Measurements from ENCODE around the gene COBL.
A peak's percentile ranks its signal among the peaks of the same experiment; 100 is the strongest.

Gene COBL

DNA sequence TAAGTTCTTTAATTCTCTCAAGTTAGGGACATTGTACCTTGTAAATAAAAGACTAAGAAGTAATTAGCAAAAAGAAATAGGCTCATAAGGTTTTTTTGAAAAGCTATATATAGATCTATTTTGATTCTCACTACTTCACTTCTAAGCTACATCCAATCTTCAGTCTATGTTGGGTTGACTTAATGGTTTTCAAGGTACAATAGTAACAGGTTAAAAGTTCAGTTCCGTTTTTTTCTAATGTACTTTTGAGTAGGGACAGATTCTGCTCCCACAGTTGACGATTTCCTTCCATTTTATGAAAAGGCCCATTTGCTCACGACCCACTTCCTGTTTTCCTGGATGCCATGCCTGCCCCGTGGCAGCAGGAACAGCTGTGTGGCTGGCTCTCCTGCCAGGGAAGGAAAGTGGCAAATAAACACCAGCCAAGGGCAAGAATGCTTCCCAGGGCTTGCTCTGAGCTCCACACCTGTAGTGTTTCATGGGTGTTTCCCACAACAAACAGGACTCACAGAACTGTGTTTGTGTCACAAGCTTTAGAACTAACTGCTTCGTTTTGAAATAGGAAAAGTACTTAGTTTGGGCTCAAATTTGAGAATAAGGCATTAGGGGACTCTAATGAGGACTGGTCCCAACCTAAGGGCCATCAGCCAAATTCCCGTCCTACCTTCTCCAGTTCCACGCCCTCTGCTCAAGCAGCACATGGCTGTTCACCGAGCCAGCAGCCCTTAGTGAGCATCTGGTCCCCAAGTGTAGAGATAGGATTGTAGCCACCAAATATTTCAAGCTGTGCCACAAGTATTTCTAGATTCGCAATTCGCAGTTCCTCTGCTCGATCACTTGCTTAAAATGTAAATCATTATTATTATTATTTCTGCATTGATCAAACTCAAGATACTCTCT lies 240.7 kb downstream of the COBL start:
- DNase-seq (ENCODE audit: low spot score): no peak

DNA sequence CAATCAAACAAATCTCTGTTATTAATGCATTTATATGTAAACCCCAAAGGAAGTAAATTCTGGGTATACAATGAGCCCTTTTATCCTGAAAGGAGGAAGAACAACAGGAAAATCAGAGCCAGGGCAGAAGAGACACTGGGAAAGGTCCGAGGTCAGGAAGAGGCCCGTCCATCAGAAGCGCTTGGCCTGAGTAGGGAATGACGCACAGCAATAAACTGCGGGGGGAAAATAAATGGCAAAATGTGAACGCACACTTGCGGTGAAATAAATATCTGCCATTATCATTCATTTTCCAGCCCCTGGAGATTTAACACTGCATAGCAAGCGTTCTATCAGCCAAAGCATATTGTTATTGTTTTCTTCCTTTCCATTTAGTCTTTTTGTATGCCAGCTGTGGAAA lies 243.4 kb downstream of the COBL start:
- no peak for DNase-seq (ENCODE audit: low spot score)

DNA sequence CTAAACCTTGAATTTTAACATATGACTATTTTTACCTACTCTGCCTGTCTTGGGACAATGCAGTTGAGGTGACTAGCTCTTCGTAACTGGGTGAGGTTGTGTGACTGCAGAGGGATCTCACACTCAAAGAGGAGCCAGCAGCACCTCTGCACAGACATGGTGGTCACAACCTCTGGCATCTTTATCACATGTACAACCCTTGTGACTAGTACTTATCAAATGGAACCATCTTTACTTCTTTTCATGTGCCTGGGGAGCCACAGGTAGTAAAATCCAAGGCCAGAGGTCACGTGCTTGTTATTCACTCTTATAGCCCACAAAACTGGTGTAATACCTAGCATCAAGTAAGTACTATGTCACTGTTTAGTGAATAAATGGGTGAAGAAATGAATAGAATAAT lies 244.3 kb downstream of the COBL start:
- no peak for DNase-seq (ENCODE audit: low spot score)

DNA sequence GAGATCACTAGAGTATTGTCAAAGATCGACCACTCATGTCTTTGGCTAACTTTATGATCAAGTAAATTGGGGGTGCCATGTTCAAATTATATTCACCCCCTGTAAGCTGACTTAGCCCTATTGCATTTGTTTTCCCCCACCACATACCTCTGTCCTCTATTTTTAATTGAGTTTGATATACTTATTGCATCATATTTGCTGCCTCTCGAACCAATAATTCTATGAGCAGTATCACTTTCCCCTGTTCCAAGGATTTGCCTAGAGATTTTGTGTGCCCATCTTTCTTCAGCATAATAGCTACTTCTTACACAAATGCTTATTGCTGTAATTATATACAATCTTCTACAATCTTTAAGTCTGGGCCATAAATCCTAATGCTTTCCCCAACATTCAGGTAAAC lies 245.2 kb downstream of the COBL start:
- DNase-seq (ENCODE audit: low spot score): no peak

- no peak for DNase-seq (ENCODE audit: low spot score)
Measured at GRCh38 chr7:51070151-51070550, 246.5 kb downstream of the COBL start.

DNA sequence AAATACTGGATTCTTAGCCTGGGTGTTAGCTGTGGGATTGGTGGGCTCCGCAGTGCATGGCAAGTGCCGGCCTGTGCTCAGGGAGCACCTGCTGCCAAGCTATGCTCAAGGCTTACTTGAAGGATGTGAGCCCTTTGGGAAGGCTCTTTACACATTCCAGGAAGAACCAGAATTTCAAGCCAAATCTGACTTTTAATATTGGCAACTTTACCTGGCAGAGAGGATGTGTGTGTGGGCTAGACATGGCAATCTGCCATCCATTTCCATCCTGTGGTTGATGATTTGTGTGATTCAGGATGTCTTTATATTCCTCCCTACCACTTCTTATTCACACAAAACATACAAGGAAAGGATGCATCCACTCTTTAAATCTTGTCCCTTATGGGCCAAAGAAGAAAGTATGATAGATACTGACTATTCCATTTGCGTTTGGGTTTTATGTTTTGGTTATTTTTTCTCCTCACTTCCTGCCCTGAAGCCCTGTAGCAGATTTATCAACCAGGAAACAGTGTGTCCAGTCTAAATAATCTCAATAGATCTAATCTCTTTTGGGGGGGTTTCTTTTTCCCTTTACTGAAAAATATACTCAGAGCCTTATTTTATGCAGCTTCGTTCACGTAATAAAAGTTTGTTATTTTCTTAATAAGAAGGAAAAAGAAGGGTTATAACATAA lies 247.1 kb downstream of the COBL start:
- DNase-seq (ENCODE audit: low spot score): no peak

DNA sequence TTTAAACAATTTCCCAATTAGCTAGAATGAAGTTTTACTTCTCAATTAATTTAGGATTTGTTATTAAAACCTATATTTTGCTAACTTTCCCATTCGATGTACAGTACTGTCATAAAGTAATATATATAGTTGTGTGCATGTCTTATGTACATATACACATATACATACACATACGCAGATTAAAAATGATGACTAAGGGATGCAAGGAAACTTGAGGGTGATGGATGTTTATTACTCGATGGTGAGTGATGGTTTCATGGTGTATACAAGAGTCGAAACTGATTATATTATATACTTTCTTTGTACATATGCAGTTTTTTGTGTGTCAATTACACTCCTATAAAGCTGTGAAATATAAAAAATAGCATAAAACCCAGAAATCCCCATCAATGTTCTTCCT lies 248.2 kb downstream of the COBL start:
- DNase-seq (ENCODE audit: low spot score): no peak

- DNase-seq (ENCODE audit: low spot score): peak; percentile 72
Measured at GRCh38 chr7:51067757-51068156, 248.9 kb downstream of the COBL start.

GRCh38 chr7:51067258-51067657 lies 249.4 kb downstream of the COBL start:
- DNase-seq (ENCODE audit: low spot score): no peak

DNA sequence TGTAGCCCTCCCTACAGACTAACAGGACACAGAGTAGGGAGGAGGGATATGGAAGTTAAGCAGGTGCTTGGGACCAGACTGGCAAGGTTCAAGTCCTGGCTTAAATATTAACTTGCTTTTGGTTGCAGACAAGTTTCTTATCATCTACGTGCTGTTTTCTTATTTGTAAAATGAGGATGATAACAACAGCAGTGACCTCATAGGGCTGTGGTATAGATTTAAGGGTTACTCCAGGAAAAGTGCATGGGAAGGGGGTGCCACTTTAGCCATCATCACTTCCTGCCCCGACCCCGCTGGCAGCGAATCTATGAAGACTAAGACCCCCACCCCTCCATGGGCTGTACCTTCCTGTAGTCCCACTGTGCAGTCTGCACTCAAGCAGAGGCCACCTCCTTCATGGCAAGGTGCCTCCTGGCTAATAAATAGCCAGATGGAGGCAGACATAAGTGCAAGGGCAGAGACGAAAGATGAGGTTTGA lies 250.2 kb downstream of the COBL start:
- DNase-seq (ENCODE audit: low spot score): no peak

GRCh38 chr7:51065766-51066165 lies 250.8 kb downstream of the COBL start:
- DNase-seq (ENCODE audit: low spot score): no peak

DNA sequence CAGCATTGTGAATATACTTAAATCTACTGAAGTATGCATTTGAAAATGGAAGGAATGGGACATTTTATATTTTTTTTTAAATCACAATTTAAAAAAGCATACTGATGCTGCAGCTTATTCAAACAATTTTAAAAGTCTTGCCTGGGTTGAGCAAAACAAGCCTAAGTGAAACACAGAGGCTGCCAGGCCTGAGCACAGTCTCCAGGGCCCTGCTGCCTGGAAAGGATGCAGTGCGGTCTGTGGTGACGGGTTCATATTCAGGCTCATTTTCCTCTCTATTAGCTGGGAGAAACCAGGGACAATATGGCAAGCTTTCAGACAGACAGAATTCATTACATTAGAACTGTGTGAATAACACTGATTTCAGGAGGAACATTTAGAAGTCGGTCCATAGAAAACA lies 251.9 kb downstream of the COBL start:
- DNase-seq (ENCODE audit: low spot score): no peak

DNA sequence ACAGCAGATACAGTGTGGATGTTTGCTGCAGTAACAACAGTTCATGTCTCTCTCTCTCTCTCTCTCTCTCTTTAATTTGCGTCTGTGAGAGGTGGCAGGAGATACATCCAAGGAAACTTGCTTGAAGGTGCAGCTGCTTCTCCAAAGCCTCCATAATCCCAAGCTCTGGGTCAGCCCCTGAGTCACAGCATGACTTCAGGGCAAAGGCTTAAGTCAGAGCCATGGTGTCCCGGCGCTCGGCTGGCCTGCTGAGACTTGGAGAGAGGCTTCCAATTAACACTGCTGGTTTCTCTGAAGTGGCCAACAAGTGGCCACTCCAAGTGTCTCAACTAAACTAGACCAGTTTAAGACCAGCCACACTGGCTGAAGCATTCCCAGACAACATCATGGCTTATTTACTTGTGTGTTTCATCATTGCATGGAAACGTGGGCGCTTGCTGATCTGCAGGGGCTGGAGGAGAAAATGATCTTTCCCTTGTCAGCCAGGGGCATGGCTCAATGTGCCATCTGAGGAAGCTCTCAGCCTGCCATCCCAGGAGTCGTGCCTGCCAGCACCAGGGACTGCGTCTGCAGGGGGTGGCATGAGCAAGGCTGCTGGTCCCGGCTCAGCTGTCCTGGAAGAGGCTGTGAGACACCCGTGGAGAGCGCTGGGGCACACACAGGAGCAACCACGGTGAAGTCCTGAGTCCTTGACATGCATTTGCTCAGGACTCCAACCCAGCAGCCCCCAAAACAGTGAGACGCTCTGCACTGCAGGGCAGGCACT lies 254.2 kb downstream of the COBL start:
- DNase-seq (ENCODE audit: low spot score): peak; percentile 43

GRCh38 chr7:51060536-51060935 lies 256.1 kb downstream of the COBL start:
- no peak for DNase-seq (ENCODE audit: low spot score)

DNA sequence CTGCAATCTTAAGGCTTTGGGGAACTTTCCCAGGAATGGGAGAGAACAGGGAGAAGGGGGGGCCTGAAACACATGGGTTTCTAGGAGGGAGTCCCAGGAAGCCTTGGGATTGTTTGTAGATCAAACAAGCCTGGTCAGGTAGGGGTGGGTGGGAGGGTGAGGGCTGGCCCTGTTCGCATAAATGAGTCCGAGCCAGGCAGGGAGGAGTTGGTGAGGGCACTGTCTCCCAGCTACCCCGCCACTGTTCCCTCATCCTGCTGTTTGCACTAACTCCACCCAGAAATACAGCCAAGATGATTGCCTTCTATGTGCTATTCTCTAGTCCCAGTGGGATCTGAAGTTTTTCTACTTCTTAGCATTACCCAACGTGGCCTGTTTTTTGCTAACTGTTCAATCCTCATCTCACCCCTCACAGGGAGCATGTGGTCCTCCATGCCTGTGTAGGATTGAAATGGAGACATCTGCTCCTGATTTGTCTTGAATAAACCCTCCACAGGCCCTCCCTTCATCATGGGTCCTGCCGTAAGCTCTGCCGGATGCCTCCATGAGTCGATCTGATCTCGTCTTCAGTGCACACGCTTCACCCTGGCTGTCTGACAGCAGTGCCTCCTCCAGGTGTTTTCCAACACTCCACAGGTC lies 257.0 kb downstream of the COBL start:
- no peak for DNase-seq (ENCODE audit: low spot score)

DNA sequence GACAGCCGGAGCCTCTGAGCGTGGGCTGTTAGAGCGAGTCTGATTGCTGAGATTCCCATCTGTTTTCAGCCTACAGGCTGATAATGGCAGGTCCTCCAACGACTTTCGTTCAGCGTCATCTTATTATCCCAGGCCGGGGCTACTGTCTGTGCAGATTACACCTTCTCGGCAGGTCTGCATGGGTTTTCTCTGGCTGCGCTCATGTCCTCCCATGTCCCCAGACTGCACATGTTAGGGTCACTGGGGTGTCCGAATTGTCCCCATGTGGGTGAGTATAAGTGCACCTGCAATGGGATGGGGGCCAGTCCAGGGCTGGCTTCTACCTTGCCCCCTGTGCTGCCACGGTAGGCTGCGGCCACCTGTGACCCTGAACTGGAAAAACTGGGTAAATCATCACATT lies 257.8 kb downstream of the COBL start:
- DNase-seq (ENCODE audit: low spot score): peak; percentile 67

- DNase-seq (ENCODE audit: low spot score): no peak
Measured at GRCh38 chr7:51055039-51055840, 261.4 kb downstream of the COBL start.

DNA sequence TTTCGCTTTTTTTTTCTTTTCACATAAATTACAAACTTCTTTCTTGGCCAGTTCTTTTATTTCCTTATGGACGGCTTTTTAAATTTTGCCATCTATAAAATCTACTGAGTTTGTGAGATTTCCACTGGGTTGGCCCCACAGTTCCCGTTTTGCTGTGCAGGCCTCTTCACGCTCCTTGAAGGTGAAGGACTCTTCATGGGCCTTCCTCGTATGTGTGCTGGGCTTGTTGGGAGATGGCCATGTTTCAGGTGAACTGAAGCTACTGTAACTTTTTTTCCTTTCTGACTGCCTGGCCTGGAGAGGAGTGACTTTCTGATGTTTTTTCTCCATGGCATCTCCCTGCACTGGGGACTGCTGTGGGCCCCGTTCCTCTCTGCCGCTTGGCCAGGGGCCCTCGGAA lies 262.4 kb downstream of the COBL start:
- no peak for DNase-seq (ENCODE audit: low spot score)

- DNase-seq (ENCODE audit: low spot score): no peak
Measured at GRCh38 chr7:51053160-51053925, 263.3 kb downstream of the COBL start.

DNA sequence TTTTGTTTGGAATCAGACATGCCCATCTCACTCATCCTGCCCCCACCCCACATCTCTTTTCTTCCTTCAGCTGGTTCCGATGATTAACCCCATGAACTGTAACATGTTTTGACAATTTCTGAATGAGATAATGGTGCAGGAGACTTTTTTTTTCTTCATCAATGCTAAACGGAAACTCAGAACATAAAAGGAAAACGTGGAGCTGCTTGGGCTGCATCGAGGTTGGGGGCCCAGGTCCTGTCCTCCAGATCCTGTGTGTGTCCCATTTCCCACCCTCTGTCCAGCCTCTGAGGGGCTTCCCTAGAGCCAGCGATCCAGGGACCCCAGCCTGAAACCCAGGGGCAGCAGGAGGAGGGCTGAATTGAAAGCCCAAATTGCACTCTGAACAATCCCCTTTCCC lies 270.1 kb downstream of the COBL start:
- DNase-seq (ENCODE audit: low spot score): no peak

DNA sequence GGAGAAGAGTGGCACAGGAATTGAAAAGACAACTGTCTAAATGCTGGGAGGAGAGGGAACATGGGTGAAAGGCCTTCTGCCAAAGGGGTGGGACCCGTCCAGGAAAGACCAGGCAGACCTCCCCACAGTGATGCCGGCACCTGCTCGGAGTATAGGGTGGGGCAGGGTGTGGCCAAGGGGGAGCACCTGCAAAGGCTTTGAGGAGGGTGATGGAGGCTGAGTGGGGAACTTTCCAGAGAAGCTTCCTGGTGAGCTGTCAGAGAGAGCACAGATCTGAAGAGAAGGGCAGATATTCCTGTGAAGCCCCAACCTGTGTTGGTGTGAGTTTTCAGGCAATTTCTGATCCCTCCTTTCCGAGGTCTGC lies 270.5 kb downstream of the COBL start:
- no peak for DNase-seq (ENCODE audit: low spot score)

All from Ammon's horn (tissue), 1 donor.